Neural crest cell (in vitro differentiated cells): ENCODE results near the gene CCDC149. TPM values are rescaled to one million over a fixed set of nuclear protein-coding genes. Genes with fewer than 3 reads are reported as not detected.

Experiments used
- DNase-seq: peaks from one replicate; pipeline ENCODE4 v3.0.0; 2021; ENCODE audit warnings: low read depth, mixed read lengths, low spot score
- H3K27ac Mint-ChIP-seq: one replicate; pipeline ENCODE4 v1.8.0; 2021; ENCODE audit warnings: mild to moderate bottlenecking, mixed read lengths; ENCODE audit not compliant: unreplicated experiment
- H3K27me3 Mint-ChIP-seq: 2 replicates; pipeline ENCODE4 v1.8.0; 2021; ENCODE audit warnings: low read depth, mild to moderate bottlenecking, mixed read lengths
- H3K36me3 Mint-ChIP-seq: 2 replicates; pipeline ENCODE4 v1.8.0; 2021; ENCODE audit warnings: low read depth, mild to moderate bottlenecking, mixed read lengths
- H3K4me1 Mint-ChIP-seq: 2 replicates; pipeline ENCODE4 v1.8.0; 2021; ENCODE audit warnings: mixed read lengths
- H3K4me3 Mint-ChIP-seq: one replicate; pipeline ENCODE4 v1.8.0; 2021; ENCODE audit warnings: mild to moderate bottlenecking, mixed read lengths
- H3K9me3 Mint-ChIP-seq: 2 replicates; pipeline ENCODE4 v1.8.0; 2021; ENCODE audit warnings: mixed read lengths
- CTCF ChIP-seq: fragments of 200-600 bp; sonication (generic); conservative IDR thresholded peaks from 2 replicates; pipeline ENCODE4 v1.5.0; 2021; ENCODE audit warnings: antibody characterized with exemption, mild to moderate bottlenecking
- total RNA-seq: library from RNA; stranded (reverse); gene quantifications from 2 replicates; pipeline ENCODE4 v1.2.1, GENCODE V29; 2021

CCDC149 gene
- total RNA-seq, 1 donor from 2014 or later: 11.9 TPM

- DNase-seq: no peak
- H3K27me3 Mint-ChIP-seq: no peaks in the 10 kb centered on the region
Observed at GRCh38 chr4:24824720-24825119, 88.1 kb downstream of the CCDC149 start.

GRCh38 chr4:24820541-24820940 lies 92.3 kb downstream of the CCDC149 start:
- TF ChIP-seq CTCF: no peak
- peaks cover 4% of the 10 kb centered on the region for H3K4me1 Mint-ChIP-seq
- H3K36me3 Mint-ChIP-seq: peaks cover 15% of the 10 kb centered on the region
- no peaks in the 10 kb centered on the region for H3K27me3 Mint-ChIP-seq
- H3K9me3 Mint-ChIP-seq: no peaks in the 10 kb centered on the region
- no peak for DNase-seq
- no peak overlapping the region for H3K27ac Mint-ChIP-seq
- no peak overlapping the region for H3K4me3 Mint-ChIP-seq

More at GRCh38 chr4:24824720-24825119, 88.1 kb downstream of the CCDC149 start:
- H3K9me3 Mint-ChIP-seq: peaks cover 3% of the 10 kb centered on the region
- peaks cover 9% of the 10 kb centered on the region for H3K36me3 Mint-ChIP-seq
- H3K4me1 Mint-ChIP-seq: no peaks in the 10 kb centered on the region
- no peak overlapping the region for H3K4me3 Mint-ChIP-seq
- no peak for TF ChIP-seq CTCF
- H3K27ac Mint-ChIP-seq: no peak overlapping the region

GRCh38 chr4:24816797-24817196 lies 96.0 kb downstream of the CCDC149 start:
- H3K36me3 Mint-ChIP-seq: peaks cover 19% of the 10 kb centered on the region
- H3K27me3 Mint-ChIP-seq: no peaks in the 10 kb centered on the region
- no peak overlapping the region for H3K4me3 Mint-ChIP-seq
- DNase-seq: peak; percentile 4
- TF ChIP-seq CTCF: no peak
- H3K9me3 Mint-ChIP-seq: no peaks in the 10 kb centered on the region
- peak overlapping the region; percentile 69 for H3K27ac Mint-ChIP-seq
- peaks cover 4% of the 10 kb centered on the region for H3K4me1 Mint-ChIP-seq

GRCh38 chr4:24813732-24814131 lies 99.1 kb downstream of the CCDC149 start:
- no peak for DNase-seq
- Mint-ChIP-seq H3K36me3 (peaks cover 16% of the 10 kb centered on the region), H3K27me3 (no peaks in the 10 kb centered on the region), H3K4me3 (no peak overlapping the region), H3K27ac (no peak overlapping the region), H3K9me3 (no peaks in the 10 kb centered on the region), H3K4me1 (peaks cover 4% of the 10 kb centered on the region)
- no peak for TF ChIP-seq CTCF

GRCh38 chr4:24810871-24811631 lies 101.8 kb downstream of the CCDC149 start:
- Mint-ChIP-seq H3K4me3 (no peak overlapping the region), H3K27ac (no peak overlapping the region), H3K9me3 (no peaks in the 10 kb centered on the region), H3K4me1 (no peaks in the 10 kb centered on the region), H3K36me3 (peaks cover 4% of the 10 kb centered on the region), H3K27me3 (no peaks in the 10 kb centered on the region)
- TF ChIP-seq CTCF: no peak
- no peak for DNase-seq
